ENCODE measurements around the gene JAZF1. TPM values are rescaled to one million over a fixed set of nuclear protein-coding genes. Genes with fewer than 3 reads are reported as not detected.

JAZF1 gene
- total RNA-seq, 1 experiment from 2014 or later = 9.1 TPM

DNA sequence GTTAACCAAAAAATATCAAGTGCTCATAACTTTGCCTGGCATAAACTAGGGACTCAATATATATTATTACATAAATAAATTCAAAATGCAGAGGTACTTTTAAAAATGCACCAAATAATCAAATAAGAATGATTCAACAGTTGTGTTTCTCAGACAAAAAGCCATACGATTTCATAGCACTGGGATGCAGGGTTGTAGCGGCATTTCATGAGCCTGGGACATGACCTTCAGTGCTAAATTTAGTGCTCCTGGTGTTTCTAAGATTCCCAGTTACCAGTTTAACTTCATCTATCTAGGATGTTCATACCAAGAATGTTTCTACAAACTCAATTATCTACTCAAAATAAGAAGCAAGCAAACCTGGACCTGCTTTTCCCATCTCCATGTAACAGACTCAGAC lies 4.0 kb downstream of the JAZF1 start:
- Histone ChIP-seq H2BK5ac (ENCODE audit: insufficient read length, low read length) (no peak overlapping the region), H3K79me1 (ENCODE audit: insufficient read depth, low read depth, low read length, poor library complexity, severe bottlenecking) (no peaks in the 10 kb centered on the region), H2BK15ac (ENCODE audit: low read depth, low read length) (no peak overlapping the region), H4K20me1 (ENCODE audit: control insufficient read depth, insufficient read depth, insufficient read length) (no peaks in the 10 kb centered on the region), H3K27ac (ENCODE audit: insufficient read length, low read depth, low read length) (no peak overlapping the region), H2AFZ (ENCODE audit: low read length) (no peak overlapping the region), H3T11ph (ENCODE audit: low read length) (no peak overlapping the region), H4K91ac (ENCODE audit: insufficient read length, low read depth, low read length) (no peak overlapping the region), H3K4me2 (ENCODE audit: insufficient read depth, insufficient read length, low read length) (no peak overlapping the region), H2AK5ac (ENCODE audit: insufficient read length, low read length) (no peak overlapping the region), H3K9me3 (ENCODE audit: control insufficient read depth, low read depth, low read length) (no peaks in the 10 kb centered on the region), H3K18ac (ENCODE audit: insufficient read length, low read depth, low read length) (no peak overlapping the region), H3K27me3 (ENCODE audit: insufficient read depth, low read length) (no peaks in the 10 kb centered on the region), H2BK20ac (ENCODE audit: low read depth, low read length, poor library complexity, severe bottlenecking) (no peak overlapping the region), H2BK12ac (ENCODE audit: insufficient read length, low read depth, low read length) (no peak overlapping the region), H3K4ac (ENCODE audit: low read depth, low read length) (no peak overlapping the region), H2BK120ac (ENCODE audit: low read depth, low read length, poor library complexity, severe bottlenecking) (no peak overlapping the region), H3K79me2 (ENCODE audit: insufficient read depth, low read length) (peaks cover 10% of the 10 kb centered on the region; the same call in 1 of the 2 replicates), H3K9ac (ENCODE audit: extremely low read depth, insufficient read length, low read length) (no peak overlapping the region), H3K23ac (ENCODE audit: insufficient read length, low read depth, low read length) (no peak overlapping the region), H4K5ac (ENCODE audit: insufficient read length, low read depth, low read length) (no peak overlapping the region), H3K23me2 (ENCODE audit: insufficient read length, low read depth, low read length, poor library complexity, severe bottlenecking) (peaks cover 9% of the 10 kb centered on the region), H3K4me1 (ENCODE audit: insufficient read depth, low read length) (peaks cover 23% of the 10 kb centered on the region), H4K8ac (replicated peaks; ENCODE audit: insufficient read length, low read depth, low read length) (no peak overlapping the region), H3K14ac (ENCODE audit: insufficient read depth, low read length) (no peak overlapping the region), H3K56ac (ENCODE audit: insufficient read length, low read depth, low read length) (no peak overlapping the region)
- TF ChIP-seq, protein P1, sequence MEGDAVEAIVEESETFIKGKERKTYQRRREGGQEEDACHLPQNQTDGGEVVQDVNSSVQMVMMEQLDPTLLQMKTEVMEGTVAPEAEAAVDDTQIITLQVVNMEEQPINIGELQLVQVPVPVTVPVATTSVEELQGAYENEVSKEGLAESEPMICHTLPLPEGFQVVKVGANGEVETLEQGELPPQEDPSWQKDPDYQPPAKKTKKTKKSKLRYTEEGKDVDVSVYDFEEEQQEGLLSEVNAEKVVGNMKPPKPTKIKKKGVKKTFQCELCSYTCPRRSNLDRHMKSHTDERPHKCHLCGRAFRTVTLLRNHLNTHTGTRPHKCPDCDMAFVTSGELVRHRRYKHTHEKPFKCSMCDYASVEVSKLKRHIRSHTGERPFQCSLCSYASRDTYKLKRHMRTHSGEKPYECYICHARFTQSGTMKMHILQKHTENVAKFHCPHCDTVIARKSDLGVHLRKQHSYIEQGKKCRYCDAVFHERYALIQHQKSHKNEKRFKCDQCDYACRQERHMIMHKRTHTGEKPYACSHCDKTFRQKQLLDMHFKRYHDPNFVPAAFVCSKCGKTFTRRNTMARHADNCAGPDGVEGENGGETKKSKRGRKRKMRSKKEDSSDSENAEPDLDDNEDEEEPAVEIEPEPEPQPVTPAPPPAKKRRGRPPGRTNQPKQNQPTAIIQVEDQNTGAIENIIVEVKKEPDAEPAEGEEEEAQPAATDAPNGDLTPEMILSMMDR (conservative IDR thresholded peaks at IDR 0.05) = no peak
- H3K9me3 Mint-ChIP-seq = peaks cover 0 to 2% of the 10 kb centered on the region in 2 experiments; a peak in 1 of 5 replicates
- no peak for DNase-seq
- H3K4me1 Mint-ChIP-seq = peaks cover 28 to 47% of the 10 kb centered on the region in 2 experiments
- WGBS (ENCODE audit: extremely low coverage, insufficient read length, low lambda C conversion rate) = no CpG with 5 or more reads among the region's 2 CpGs
- H3K4me3 Mint-ChIP-seq = no peak overlapping the region
- H3K36me3 Mint-ChIP-seq (ENCODE audit: insufficient read depth in 1 of 3, low read depth in 3 of 3) = peaks cover 0 to 2% (median 0%) of the 10 kb centered on the region in 3 experiments; a peak in 1 of 7 replicates
- H3K27ac Mint-ChIP-seq = no peak overlapping the region
- H3K27me3 Mint-ChIP-seq (ENCODE audit: low read depth) = peaks cover 5% of the 10 kb centered on the region
